ENCODE data around the gene DIP2C.

DNA sequence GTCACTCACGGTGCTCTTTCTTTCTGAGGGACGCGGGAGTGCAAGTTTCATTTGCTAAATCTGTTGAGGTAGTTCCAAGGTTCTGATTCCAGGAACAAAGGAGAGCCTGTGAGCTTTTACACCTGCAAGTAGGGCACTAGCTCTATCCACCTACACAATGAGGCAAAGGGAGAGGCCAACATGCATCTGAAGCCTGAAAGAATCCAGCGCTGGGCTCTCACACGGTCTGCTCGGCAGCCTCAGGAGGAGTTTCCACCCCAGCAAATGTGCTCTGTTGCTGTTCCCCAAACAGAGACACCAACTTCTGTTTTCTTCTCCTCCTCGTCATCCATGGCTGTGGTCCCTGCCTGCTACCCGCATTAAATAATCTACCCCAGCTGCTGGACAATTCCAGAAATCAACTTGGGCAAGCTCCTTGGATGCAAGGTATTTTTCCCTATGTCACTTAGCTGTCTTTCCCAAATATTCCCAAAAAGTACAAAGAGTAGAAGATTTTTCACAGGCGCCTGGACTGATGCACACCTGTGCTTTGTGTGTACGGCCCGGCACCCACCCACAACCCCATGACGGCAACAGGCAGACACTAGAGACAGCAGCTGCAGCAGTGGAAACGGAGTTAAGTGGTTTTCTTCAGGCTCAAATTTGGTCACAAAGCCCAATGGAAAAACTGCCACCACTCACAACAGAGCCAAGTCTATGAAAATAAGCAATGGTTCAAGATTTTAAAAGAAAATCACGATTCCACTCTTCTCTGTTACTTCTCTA is 377.4 kb downstream of the DIP2C start:
- TF ChIP-seq, protein P1, sequence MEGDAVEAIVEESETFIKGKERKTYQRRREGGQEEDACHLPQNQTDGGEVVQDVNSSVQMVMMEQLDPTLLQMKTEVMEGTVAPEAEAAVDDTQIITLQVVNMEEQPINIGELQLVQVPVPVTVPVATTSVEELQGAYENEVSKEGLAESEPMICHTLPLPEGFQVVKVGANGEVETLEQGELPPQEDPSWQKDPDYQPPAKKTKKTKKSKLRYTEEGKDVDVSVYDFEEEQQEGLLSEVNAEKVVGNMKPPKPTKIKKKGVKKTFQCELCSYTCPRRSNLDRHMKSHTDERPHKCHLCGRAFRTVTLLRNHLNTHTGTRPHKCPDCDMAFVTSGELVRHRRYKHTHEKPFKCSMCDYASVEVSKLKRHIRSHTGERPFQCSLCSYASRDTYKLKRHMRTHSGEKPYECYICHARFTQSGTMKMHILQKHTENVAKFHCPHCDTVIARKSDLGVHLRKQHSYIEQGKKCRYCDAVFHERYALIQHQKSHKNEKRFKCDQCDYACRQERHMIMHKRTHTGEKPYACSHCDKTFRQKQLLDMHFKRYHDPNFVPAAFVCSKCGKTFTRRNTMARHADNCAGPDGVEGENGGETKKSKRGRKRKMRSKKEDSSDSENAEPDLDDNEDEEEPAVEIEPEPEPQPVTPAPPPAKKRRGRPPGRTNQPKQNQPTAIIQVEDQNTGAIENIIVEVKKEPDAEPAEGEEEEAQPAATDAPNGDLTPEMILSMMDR (IDR thresholded peaks at IDR 0.05; ENCODE audit: borderline replicate concordance, extremely low read depth, low read length, poor library complexity, severe bottlenecking): no peak
- no peak for TF ChIP-seq EZH2 (IDR thresholded peaks at IDR 0.05; ENCODE audit: borderline replicate concordance, low read depth, low read length, severe bottlenecking)

All from DND-41 (cell line).